HG02678 (cell line): ENCODE results near the gene EPYC.

Experiments used
- ATAC-seq: cut with Tn5 transposase; IDR thresholded peaks from one replicate; pipeline ENCODE4 v1.9.1; 2021; ENCODE audit warnings: mild to moderate bottlenecking, moderate library complexity; ENCODE audit not compliant: unreplicated experiment

EPYC gene

GRCh38 chr12:91004872-91005271 lies at the start of gene EPYC:
EPYC (minus strand) TSS chr12:91004972; CDS start chr12:91002565, 2,407 bp downstream.
- no peak for ATAC-seq

GRCh38 chr12:91053951-91054715 lies 49.4 kb upstream of the EPYC start:
- no peak for ATAC-seq

- no peak for ATAC-seq
Observed at GRCh38 chr12:91052026-91052425, 47.3 kb upstream of the EPYC start.

- ATAC-seq, result no peak
Observed at GRCh38 chr12:91044586-91044985, 39.8 kb upstream of the EPYC start.

- ATAC-seq, result no peak
Observed at GRCh38 chr12:91043408-91043807, 38.6 kb upstream of the EPYC start.

GRCh38 chr12:91040096-91040755 lies 35.5 kb upstream of the EPYC start:
- ATAC-seq, result no peak

- ATAC-seq, result no peak
Observed at GRCh38 chr12:91037276-91037675, 32.5 kb upstream of the EPYC start.

- no peak for ATAC-seq
Observed at GRCh38 chr12:91033251-91033650, 28.5 kb upstream of the EPYC start.

- ATAC-seq, result peak; percentile 53
Observed at GRCh38 chr12:91023326-91024004, 18.7 kb upstream of the EPYC start.

- ATAC-seq, result no peak
Observed at GRCh38 chr12:91021076-91021475, 16.3 kb upstream of the EPYC start.

- ATAC-seq, result no peak
Observed at GRCh38 chr12:91019455-91019854, 14.7 kb upstream of the EPYC start.

GRCh38 chr12:91017511-91018263 lies 12.9 kb upstream of the EPYC start:
- ATAC-seq, result no peak

- ATAC-seq, result no peak
Observed at GRCh38 chr12:91017043-91017442, 12.3 kb upstream of the EPYC start.

- peak; percentile 89 for ATAC-seq
Observed at GRCh38 chr12:91009319-91009950, 4.7 kb upstream of the EPYC start.

- ATAC-seq, result peak; percentile 74
Observed at GRCh38 chr12:91007531-91008290, 2.9 kb upstream of the EPYC start.

GRCh38 chr12:91003737-91004136 lies 1.0 kb downstream of the EPYC start:
- ATAC-seq, result no peak

GRCh38 chr12:91001306-91001705 lies 3.5 kb downstream of the EPYC start:
- ATAC-seq, result no peak

- no peak for ATAC-seq
Observed at GRCh38 chr12:90999966-91000365, 4.8 kb downstream of the EPYC start.

GRCh38 chr12:90999527-90999926 lies 5.2 kb downstream of the EPYC start:
- ATAC-seq, result no peak

- no peak for ATAC-seq
Observed at GRCh38 chr12:90995010-90995409, 9.8 kb downstream of the EPYC start.
